ENCODE measurements around the gene ATP11B. TPM values are rescaled to one million over a fixed set of nuclear protein-coding genes. Genes with fewer than 3 reads are reported as not detected.
A peak's percentile ranks its signal among the peaks of the same experiment; 100 is the strongest.

ATP11B gene
- total RNA-seq, 1 experiment from 2014 or later, result 70.1 TPM

DNA sequence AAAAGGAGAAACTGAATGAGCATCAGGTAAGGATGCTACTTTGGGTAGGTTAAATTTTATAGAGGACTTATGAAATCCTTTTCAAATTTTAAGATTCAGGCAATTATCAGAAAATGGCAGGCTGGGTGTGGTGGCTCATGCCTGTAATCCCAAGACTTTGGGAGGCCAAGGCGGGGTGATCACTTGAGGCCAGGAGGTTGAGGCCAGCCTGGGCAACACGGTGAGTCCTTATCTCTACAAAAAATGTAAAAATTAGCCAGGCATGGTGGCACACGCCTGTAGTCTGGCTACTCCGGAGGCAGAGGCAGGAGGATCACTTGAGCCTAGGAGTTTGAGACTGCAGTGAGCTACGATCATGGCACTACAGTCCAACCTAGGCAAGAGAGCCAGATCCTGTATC lies 163.9 kb downstream of the ATP11B start:
- Histone ChIP-seq H3K4me3 (ENCODE audit: low read depth, low read length, poor library complexity, severe bottlenecking) (no peak overlapping the region), H3K9me3 (ENCODE audit: low read depth, low read length, poor library complexity, severe bottlenecking) (no peaks in the 10 kb centered on the region), H3K4me1 (ENCODE audit: insufficient read depth, low read length, poor library complexity, severe bottlenecking) (peaks cover 18% of the 10 kb centered on the region), H3K27ac (ENCODE audit: low read depth, low read length, poor library complexity, severe bottlenecking) (no peak overlapping the region), H3K36me3 (ENCODE audit: insufficient read depth, low read length, poor library complexity, severe bottlenecking) (peaks cover 19% of the 10 kb centered on the region), H3K27me3 (replicated peaks; ENCODE audit: insufficient read depth, low read depth, low read length, poor library complexity) (no peaks in the 10 kb centered on the region)
- CTCF ChIA-PET, result no interaction called here
- POLR2A ChIA-PET (ENCODE audit: low non-redundant PET), result no interaction called here
- no peak for DNase-seq (ENCODE audit: low spot score)
- TF ChIP-seq EZH2 (IDR thresholded peaks at IDR 0.05; ENCODE audit: borderline replicate concordance, low read depth, low read length, poor library complexity, severe bottlenecking) (no peak), CTCF (conservative IDR thresholded peaks at IDR 0.05; ENCODE audit: low read depth, low read length) (no peak)
- intact Hi-C loops (cut with micrococcal nuclease; ENCODE audit: unreplicated experiment), result no loop called here
- BruUV-seq (replicated peaks), result no TSS peak

DNA sequence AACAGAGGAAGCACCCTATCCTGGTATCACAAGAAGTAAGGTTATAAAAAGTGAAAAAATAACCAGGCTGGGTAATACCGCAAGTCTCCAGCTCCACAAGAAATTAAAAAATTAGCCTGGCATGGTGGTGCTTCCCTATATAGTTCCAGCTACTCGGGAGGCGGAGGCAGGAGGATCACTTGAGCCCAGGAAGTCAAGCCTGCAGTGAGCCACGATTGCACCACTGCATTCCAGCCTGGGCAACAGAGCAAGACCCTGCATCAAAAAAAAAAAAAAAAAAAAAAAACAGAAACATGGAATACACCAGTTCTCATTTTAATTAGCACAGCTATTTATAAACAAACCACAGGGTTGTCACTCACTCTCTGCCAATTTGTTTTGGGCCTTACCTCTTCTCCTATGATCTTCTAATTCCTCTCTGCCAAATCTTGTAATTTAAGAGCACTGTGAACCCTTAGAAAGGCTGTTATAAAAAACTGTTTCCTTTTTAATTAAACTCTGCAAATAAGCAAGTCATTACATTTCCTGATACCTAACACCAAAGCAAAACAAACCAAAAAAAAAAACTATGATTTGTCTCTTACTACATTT lies 164.5 kb downstream of the ATP11B start:
- H3K27me3 ChIP-seq (replicated peaks; ENCODE audit: insufficient read depth, low read depth, low read length, poor library complexity), result no peaks in the 10 kb centered on the region
- H3K27ac ChIP-seq (ENCODE audit: low read depth, low read length, poor library complexity, severe bottlenecking), result no peak overlapping the region
- H3K36me3 ChIP-seq (ENCODE audit: insufficient read depth, low read length, poor library complexity, severe bottlenecking), result peaks cover 17% of the 10 kb centered on the region
- no peak overlapping the region for H3K4me3 ChIP-seq (ENCODE audit: low read depth, low read length, poor library complexity, severe bottlenecking)
- ChIA-PET POLR2A (ENCODE audit: low non-redundant PET) (no interaction called here), CTCF (no interaction called here)
- DNase-seq (ENCODE audit: low spot score), result no peak
- intact Hi-C loops (cut with micrococcal nuclease; ENCODE audit: unreplicated experiment), result no loop called here
- no peak for TF ChIP-seq CTCF (conservative IDR thresholded peaks at IDR 0.05; ENCODE audit: low read depth, low read length)
- TF ChIP-seq EZH2 (IDR thresholded peaks at IDR 0.05; ENCODE audit: borderline replicate concordance, low read depth, low read length, poor library complexity, severe bottlenecking), result no peak
- H3K4me1 ChIP-seq (ENCODE audit: insufficient read depth, low read length, poor library complexity, severe bottlenecking), result peaks cover 19% of the 10 kb centered on the region
- BruUV-seq (replicated peaks), result no TSS peak
- H3K9me3 ChIP-seq (ENCODE audit: low read depth, low read length, poor library complexity, severe bottlenecking), result no peaks in the 10 kb centered on the region

DNA sequence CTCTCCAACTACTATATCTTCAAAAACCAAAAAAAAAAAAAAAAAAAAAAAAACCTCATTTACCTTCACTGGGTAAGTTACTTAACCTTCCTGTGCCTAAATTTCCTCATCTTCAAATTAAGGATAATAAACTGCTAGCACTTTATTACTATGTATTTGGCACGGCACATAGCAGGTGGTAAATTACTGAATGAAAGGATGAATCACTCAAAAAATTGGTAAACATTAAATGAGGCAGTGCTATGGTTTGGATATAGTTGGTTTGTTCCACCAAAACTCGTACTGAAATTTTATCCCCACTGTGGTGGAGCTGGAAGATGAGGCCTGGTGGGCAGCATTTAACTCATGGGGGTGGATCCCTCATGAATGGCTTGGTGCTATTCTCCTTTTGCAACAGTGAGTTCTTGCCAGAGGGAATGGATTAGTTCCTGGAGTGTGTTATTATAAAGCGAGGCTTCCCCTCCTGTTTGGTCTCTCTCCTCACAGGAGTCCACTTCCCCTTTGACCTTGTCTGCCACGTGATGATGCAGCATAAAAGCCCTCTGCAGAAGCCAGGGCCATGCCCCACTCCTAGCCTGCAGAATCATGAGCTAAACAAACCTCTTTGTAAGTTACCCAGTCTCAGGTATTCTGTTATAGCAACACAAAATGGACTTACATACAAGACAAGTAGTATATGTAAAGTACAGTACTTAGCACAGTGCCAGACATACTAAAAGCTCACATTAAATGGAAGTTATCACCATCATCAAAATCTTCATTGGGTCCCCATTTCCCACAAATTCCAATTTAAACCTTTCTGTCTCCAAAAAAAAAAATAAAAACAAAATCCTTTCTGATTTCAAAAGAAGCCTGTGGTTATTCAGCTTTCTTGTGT lies 166.4 kb downstream of the ATP11B start:
- BruUV-seq (replicated peaks), result no TSS peak

More for the DNA sequence above, 166.4 kb downstream of the ATP11B start:
- H3K36me3 ChIP-seq (ENCODE audit: insufficient read depth, low read length, poor library complexity, severe bottlenecking), result peaks cover 13% of the 10 kb centered on the region
- H3K4me1 ChIP-seq (ENCODE audit: insufficient read depth, low read length, poor library complexity, severe bottlenecking), result peaks cover 19% of the 10 kb centered on the region
- H3K9me3 ChIP-seq (ENCODE audit: low read depth, low read length, poor library complexity, severe bottlenecking), result no peaks in the 10 kb centered on the region
- no peak overlapping the region for H3K27ac ChIP-seq (ENCODE audit: low read depth, low read length, poor library complexity, severe bottlenecking)
- no peaks in the 10 kb centered on the region for H3K27me3 ChIP-seq (replicated peaks; ENCODE audit: insufficient read depth, low read depth, low read length, poor library complexity)
- no peak overlapping the region for H3K4me3 ChIP-seq (ENCODE audit: low read depth, low read length, poor library complexity, severe bottlenecking)
- TF ChIP-seq CTCF (conservative IDR thresholded peaks at IDR 0.05; ENCODE audit: low read depth, low read length) (no peak), EZH2 (IDR thresholded peaks at IDR 0.05; ENCODE audit: borderline replicate concordance, low read depth, low read length, poor library complexity, severe bottlenecking) (no peak)
- ChIA-PET POLR2A (ENCODE audit: low non-redundant PET) (no interaction called here), CTCF (no interaction called here)
- DNase-seq (ENCODE audit: low spot score), result peak; percentile 41
- intact Hi-C loops (cut with micrococcal nuclease; ENCODE audit: unreplicated experiment), result no loop called here

All from A673 (cell line).